ENCODE results near the gene ILK.

DNA sequence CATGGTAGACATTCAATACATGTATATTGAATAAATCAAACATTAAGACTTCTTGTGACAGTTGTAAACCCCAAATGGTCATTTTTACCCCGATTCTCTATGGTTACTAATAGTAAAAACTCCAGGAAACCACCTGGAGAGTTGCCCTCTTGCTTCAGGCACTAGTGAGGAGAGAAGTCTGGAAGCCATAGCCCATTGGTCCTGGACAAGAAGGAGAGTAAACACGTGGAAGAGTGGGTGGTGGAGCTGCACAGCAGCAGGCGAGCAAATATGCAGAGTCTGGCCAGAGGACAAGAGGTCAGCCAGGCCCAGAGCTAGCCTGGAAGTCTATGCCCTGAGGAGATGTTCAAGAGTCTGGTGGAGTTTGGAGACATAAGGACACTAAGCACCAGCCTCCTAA, 34.3 kb downstream of the ILK start:
- TF ChIP-seq POLR2AphosphoS5 (IDR thresholded peaks at IDR 0.05) (no peak), POLR2A (IDR thresholded peaks at IDR 0.05) (no peak)
- TF ChIP-seq, protein P1, sequence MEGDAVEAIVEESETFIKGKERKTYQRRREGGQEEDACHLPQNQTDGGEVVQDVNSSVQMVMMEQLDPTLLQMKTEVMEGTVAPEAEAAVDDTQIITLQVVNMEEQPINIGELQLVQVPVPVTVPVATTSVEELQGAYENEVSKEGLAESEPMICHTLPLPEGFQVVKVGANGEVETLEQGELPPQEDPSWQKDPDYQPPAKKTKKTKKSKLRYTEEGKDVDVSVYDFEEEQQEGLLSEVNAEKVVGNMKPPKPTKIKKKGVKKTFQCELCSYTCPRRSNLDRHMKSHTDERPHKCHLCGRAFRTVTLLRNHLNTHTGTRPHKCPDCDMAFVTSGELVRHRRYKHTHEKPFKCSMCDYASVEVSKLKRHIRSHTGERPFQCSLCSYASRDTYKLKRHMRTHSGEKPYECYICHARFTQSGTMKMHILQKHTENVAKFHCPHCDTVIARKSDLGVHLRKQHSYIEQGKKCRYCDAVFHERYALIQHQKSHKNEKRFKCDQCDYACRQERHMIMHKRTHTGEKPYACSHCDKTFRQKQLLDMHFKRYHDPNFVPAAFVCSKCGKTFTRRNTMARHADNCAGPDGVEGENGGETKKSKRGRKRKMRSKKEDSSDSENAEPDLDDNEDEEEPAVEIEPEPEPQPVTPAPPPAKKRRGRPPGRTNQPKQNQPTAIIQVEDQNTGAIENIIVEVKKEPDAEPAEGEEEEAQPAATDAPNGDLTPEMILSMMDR (IDR thresholded peaks at IDR 0.05): no peak
